ENCODE measurements around the gene CAPN2.
A peak's percentile ranks its signal among the peaks of the same experiment; 100 is the strongest.
"Not testable (repeated sequence)": the region's sequence is repeated elsewhere in the genome, so short reads cannot be mapped to it uniquely, and the experiment has no call there.

Gene CAPN2

GRCh38 chr1:223717123-223717522 lies 4.8 kb downstream of the CAPN2 start:
- no peak for DNase-seq

GRCh38 chr1:223717695-223718363 lies 5.5 kb downstream of the CAPN2 start:
- no peak for DNase-seq

- no peak for DNase-seq
Observed at GRCh38 chr1:223718850-223719249, 6.5 kb downstream of the CAPN2 start.

- DNase-seq = no peak
Observed at GRCh38 chr1:223720971-223721591, 8.7 kb downstream of the CAPN2 start.

GRCh38 chr1:223721658-223722607 lies 9.6 kb downstream of the CAPN2 start:
- no peak for DNase-seq

GRCh38 chr1:223723351-223723904 lies 11.1 kb downstream of the CAPN2 start:
- DNase-seq = no peak

GRCh38 chr1:223724376-223724775 lies 12.0 kb downstream of the CAPN2 start:
- DNase-seq = no peak

- DNase-seq = no peak
Observed at GRCh38 chr1:223725578-223725977, 13.2 kb downstream of the CAPN2 start.

- peak; percentile 90 to 92 for DNase-seq
Observed at GRCh38 chr1:223726380-223727001, 14.2 kb downstream of the CAPN2 start.

GRCh38 chr1:223727541-223727940 lies 15.2 kb downstream of the CAPN2 start:
- no peak for DNase-seq

GRCh38 chr1:223729906-223730305 lies 17.6 kb downstream of the CAPN2 start:
- no peak for DNase-seq

GRCh38 chr1:223730479-223731132 lies 18.3 kb downstream of the CAPN2 start:
- DNase-seq = no peak

- DNase-seq = no peak
Observed at GRCh38 chr1:223731133-223731770, 18.9 kb downstream of the CAPN2 start.

- DNase-seq = no peak
Observed at GRCh38 chr1:223732993-223733798, 20.9 kb downstream of the CAPN2 start.

GRCh38 chr1:223733898-223734852 lies 21.8 kb downstream of the CAPN2 start:
- no peak for DNase-seq

- not testable (repeated sequence) for DNase-seq
Observed at GRCh38 chr1:223736638-223737037, 24.3 kb downstream of the CAPN2 start.

GRCh38 chr1:223737342-223737741 lies 25.0 kb downstream of the CAPN2 start:
- DNase-seq = no peak

GRCh38 chr1:223738465-223739365 lies 26.4 kb downstream of the CAPN2 start:
- DNase-seq = no peak

Data from activated CD4-positive, alpha-beta T cell treated with anti-CD3 and anti-CD28 coated beads, Interleukin-2, amount 50 U/mL, for 4 hours (primary cell).